ENCODE data around the gene AUTS2.

Gene AUTS2

DNA sequence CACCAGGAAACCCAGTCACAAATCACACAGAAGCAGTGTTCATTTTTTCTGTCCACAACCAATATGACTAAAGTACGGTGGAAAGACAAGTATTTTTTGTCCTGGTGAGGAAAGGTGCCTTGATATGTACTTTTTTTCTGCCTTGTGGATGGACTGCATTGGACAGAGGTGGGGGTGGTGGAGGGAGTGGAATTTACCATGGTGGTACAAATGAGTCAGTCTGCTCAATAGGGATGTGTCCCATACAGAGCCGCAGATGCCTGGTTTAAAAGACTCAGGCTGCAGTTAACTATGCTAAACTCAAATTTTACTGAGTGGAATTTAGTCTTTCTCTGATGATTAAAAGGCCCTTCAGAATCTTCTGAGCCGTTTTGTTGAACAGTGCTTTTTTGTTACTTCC, 859.2 kb downstream of the AUTS2 start:
- TF ChIP-seq CTCF (IDR thresholded peaks at IDR 0.05; ENCODE audit: low read depth, low read length), result no peak
- H3K4me3 ChIP-seq (replicated peaks in 1 of 2; ENCODE audit: low read depth in 2 of 2, low read length in 2 of 2), result no peak overlapping the region
- no peak for DNase-seq (ENCODE audit: low read depth in 2 of 2)

GRCh38 chr7:70457883-70458680, 859.8 kb downstream of the AUTS2 start:
- DNase-seq (ENCODE audit: low read depth in 2 of 2), result no peak
- no peak for TF ChIP-seq CTCF (IDR thresholded peaks at IDR 0.05; ENCODE audit: low read depth, low read length)
- no peak overlapping the region for H3K4me3 ChIP-seq (replicated peaks in 1 of 2; ENCODE audit: low read depth in 2 of 2, low read length in 2 of 2)

- no peak overlapping the region for H3K4me3 ChIP-seq (replicated peaks in 1 of 2; ENCODE audit: low read depth in 2 of 2, low read length in 2 of 2)
- TF ChIP-seq CTCF (IDR thresholded peaks at IDR 0.05; ENCODE audit: low read depth, low read length), result no peak
- no peak for DNase-seq (ENCODE audit: low read depth in 2 of 2)
Measured at GRCh38 chr7:70458745-70459144, 860.5 kb downstream of the AUTS2 start.

DNA sequence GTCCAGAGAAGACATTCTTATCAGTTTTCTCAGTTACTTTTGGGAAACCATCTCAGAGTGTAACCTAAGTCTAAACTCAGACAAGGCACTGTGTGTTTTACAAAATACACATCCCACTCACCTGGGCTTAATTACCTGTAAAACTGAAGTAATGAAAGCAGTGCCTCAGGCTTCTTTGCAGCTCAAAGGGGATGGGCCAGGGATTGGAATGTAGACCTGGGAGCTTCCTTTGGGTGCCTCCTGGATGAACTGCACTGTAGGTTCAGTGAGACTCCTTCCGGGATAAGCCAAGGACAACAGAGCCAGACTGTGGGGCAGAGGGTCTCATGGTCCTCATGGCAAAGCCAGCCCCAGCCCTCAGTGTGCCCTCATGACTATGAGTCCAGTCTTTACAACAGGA, 861.3 kb downstream of the AUTS2 start:
- no peak overlapping the region for H3K4me3 ChIP-seq (replicated peaks in 1 of 2; ENCODE audit: low read depth in 2 of 2, low read length in 2 of 2)
- DNase-seq (ENCODE audit: low read depth in 2 of 2), result no peak
- TF ChIP-seq CTCF (IDR thresholded peaks at IDR 0.05; ENCODE audit: low read depth, low read length), result no peak

DNA sequence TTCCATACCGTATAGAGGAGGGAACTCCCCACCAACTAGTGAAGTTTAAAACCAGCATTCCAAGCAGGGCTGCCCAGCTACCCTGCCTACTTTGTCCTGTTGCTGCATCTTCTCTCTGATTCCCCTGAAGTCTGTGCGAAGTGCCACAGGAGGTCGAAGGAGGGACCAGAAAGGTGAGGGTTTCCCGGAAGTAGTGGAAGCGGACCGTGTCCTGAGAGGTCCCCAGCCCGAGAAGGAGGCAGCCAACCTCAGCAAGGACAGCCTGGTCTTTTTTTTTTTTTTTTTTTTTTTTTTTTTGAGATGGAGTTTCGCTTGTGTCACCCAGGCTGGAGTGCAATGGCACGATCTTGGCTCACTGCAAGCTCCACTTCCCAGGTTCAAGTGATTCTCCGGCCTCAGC, 861.8 kb downstream of the AUTS2 start:
- no peak for DNase-seq (ENCODE audit: low read depth in 2 of 2)

GRCh38 chr7:70460562-70460961, 862.3 kb downstream of the AUTS2 start:
- no peak overlapping the region for H3K4me3 ChIP-seq (replicated peaks in 1 of 2; ENCODE audit: low read depth in 2 of 2, low read length in 2 of 2)
- no peak for DNase-seq (ENCODE audit: low read depth in 2 of 2)
- no peak for TF ChIP-seq CTCF (IDR thresholded peaks at IDR 0.05; ENCODE audit: low read depth, low read length)

More for the DNA sequence above, 861.8 kb downstream of the AUTS2 start:
- no peak for TF ChIP-seq CTCF (IDR thresholded peaks at IDR 0.05; ENCODE audit: low read depth, low read length)
- H3K4me3 ChIP-seq (replicated peaks in 1 of 2; ENCODE audit: low read depth in 2 of 2, low read length in 2 of 2), result no peak overlapping the region
